GM19438 (cell line): ENCODE measurements around the gene SYCE1.
"Not testable (repeated sequence)": the region's sequence is repeated elsewhere in the genome, so short reads cannot be mapped to it uniquely, and the experiment has no call there.

ENCODE experiments used
- ATAC-seq: cut with Tn5 transposase; IDR thresholded peaks from one replicate; pipeline ENCODE4 v1.9.1; 2021; ENCODE audit warnings: low read depth; ENCODE audit not compliant: unreplicated experiment

Gene SYCE1

GRCh38 chr10:133564816-133565215, 567 bp downstream of the SYCE1 start:
- no peak for ATAC-seq

GRCh38 chr10:133559216-133559615, 6.2 kb downstream of the SYCE1 start:
- ATAC-seq: no peak

GRCh38 chr10:133557381-133557780, 8.0 kb downstream of the SYCE1 start:
- ATAC-seq: no peak

GRCh38 chr10:133555521-133555920, 9.9 kb downstream of the SYCE1 start:
- ATAC-seq: no peak

- no peak for ATAC-seq
Observed at GRCh38 chr10:133554600-133554999, 10.8 kb downstream of the SYCE1 start.

GRCh38 chr10:133544506-133544905, 20.9 kb downstream of the SYCE1 start:
- no peak for ATAC-seq

- not testable (repeated sequence) for ATAC-seq
Observed at GRCh38 chr10:133541441-133541975, 23.9 kb downstream of the SYCE1 start.

GRCh38 chr10:133537546-133538545, 27.5 kb downstream of the SYCE1 start:
- no peak for ATAC-seq

GRCh38 chr10:133536198-133536597, 29.2 kb downstream of the SYCE1 start:
- no peak for ATAC-seq

- ATAC-seq: no peak
Observed at GRCh38 chr10:133534417-133534816, 31.0 kb downstream of the SYCE1 start.

GRCh38 chr10:133532871-133533270, 32.5 kb downstream of the SYCE1 start:
- no peak for ATAC-seq

- no peak for ATAC-seq
Observed at GRCh38 chr10:133530506-133530905, 34.9 kb downstream of the SYCE1 start.

GRCh38 chr10:133529576-133529946, 35.8 kb downstream of the SYCE1 start:
- no peak for ATAC-seq

- ATAC-seq: no peak
Observed at GRCh38 chr10:133528845-133529575, 36.4 kb downstream of the SYCE1 start.

GRCh38 chr10:133528296-133528844, 37.0 kb downstream of the SYCE1 start:
- no peak for ATAC-seq

GRCh38 chr10:133527771-133528271, 37.6 kb downstream of the SYCE1 start:
- ATAC-seq: no peak

GRCh38 chr10:133526957-133527588, 38.3 kb downstream of the SYCE1 start, which contains the start of gene CYP2E1:
Gene CYP2E1 (plus strand): TSS chr10:133527363. CDS start chr10:133527396, 33 bp downstream.
- ATAC-seq: no peak

GRCh38 chr10:133525444-133525843, 39.9 kb downstream of the SYCE1 start:
- no peak for ATAC-seq

GRCh38 chr10:133523631-133524203, 41.7 kb downstream of the SYCE1 start:
- no peak for ATAC-seq

GRCh38 chr10:133520193-133520738, 45.1 kb downstream of the SYCE1 start:
- peak; percentile 98 for ATAC-seq
